Stimulated activated CD8-positive, alpha-beta memory T cell treated with anti-CD3 and anti-CD28 coated beads, Interleukin-7, amount 100 ng/mL, for 1 hour (primary cell): ENCODE results near the gene COL19A1.
"Not testable (repeated sequence)": the region's sequence is repeated elsewhere in the genome, so short reads cannot be mapped to it uniquely, and the experiment has no call there.

ENCODE experiments used
- DNase-seq, 2 donors: peaks; one replicate each; pipeline ENCODE4 v3.0.0-alpha.2; 2020; ENCODE audit warnings: low read depth in 2 of 2

COL19A1 gene

GRCh38 chr6:69866351-69866769 lies at the start of gene COL19A1:
COL19A1 (plus strand) TSS chr6:69866556; CDS start chr6:69879568, 13,012 bp downstream.
- no peak for DNase-seq

- peak in 1 of 2 donors; percentile 5 for DNase-seq
These were observed 49.8 kb upstream of the COL19A1 start for GRCh38 chr6:69816569-69816968.

GRCh38 chr6:69817358-69817757 lies 49.0 kb upstream of the COL19A1 start:
- DNase-seq = no peak

- DNase-seq = no peak
These were observed 48.0 kb upstream of the COL19A1 start for GRCh38 chr6:69818223-69818930.

GRCh38 chr6:69819138-69819537 lies 47.2 kb upstream of the COL19A1 start:
- no peak for DNase-seq

- DNase-seq = no peak
These were observed 46.3 kb upstream of the COL19A1 start for GRCh38 chr6:69820018-69820417.

- DNase-seq = no peak
These were observed 45.9 kb upstream of the COL19A1 start for GRCh38 chr6:69820438-69820837.

GRCh38 chr6:69824355-69824754 lies 42.0 kb upstream of the COL19A1 start:
- DNase-seq = not testable (repeated sequence)

- no peak for DNase-seq
These were observed 40.5 kb upstream of the COL19A1 start for GRCh38 chr6:69825904-69826303.

- no peak for DNase-seq
These were observed 39.0 kb upstream of the COL19A1 start for GRCh38 chr6:69827276-69827893.

GRCh38 chr6:69832558-69832957 lies 33.8 kb upstream of the COL19A1 start:
- no peak for DNase-seq

GRCh38 chr6:69835414-69836179 lies 30.8 kb upstream of the COL19A1 start:
- no peak for DNase-seq

GRCh38 chr6:69841862-69842261 lies 24.5 kb upstream of the COL19A1 start:
- no peak for DNase-seq

- no peak for DNase-seq
These were observed 23.2 kb upstream of the COL19A1 start for GRCh38 chr6:69843189-69843588.

- DNase-seq = no peak
These were observed 20.0 kb upstream of the COL19A1 start for GRCh38 chr6:69846312-69846711.

GRCh38 chr6:69846770-69847491 lies 19.4 kb upstream of the COL19A1 start:
- DNase-seq = no peak

GRCh38 chr6:69847492-69847788 lies 18.9 kb upstream of the COL19A1 start:
- DNase-seq = no peak

- no peak for DNase-seq
These were observed 17.8 kb upstream of the COL19A1 start for GRCh38 chr6:69848552-69848951.

GRCh38 chr6:69852706-69853105 lies 13.7 kb upstream of the COL19A1 start:
- no peak for DNase-seq

GRCh38 chr6:69861986-69862385 lies 4.4 kb upstream of the COL19A1 start:
- DNase-seq = no peak

- DNase-seq = no peak
These were observed 2.6 kb upstream of the COL19A1 start for GRCh38 chr6:69863766-69864165.

- DNase-seq = no peak
These were observed 1.2 kb upstream of the COL19A1 start for GRCh38 chr6:69865126-69865525.
